ENCODE results near the gene ST6GALNAC6.
"Not testable (repeated sequence)": the region's sequence is repeated elsewhere in the genome, so short reads cannot be mapped to it uniquely, and the experiment has no call there.

Gene ST6GALNAC6

GRCh38 chr9:127841087-127841835 lies 58.1 kb downstream of the ST6GALNAC6 start:
- Histone ChIP-seq H3K9me3 (ENCODE audit: control insufficient read depth in 2 of 2, low read length in 2 of 2) (no peaks in the 10 kb centered on the region), H3K36me3 (ENCODE audit: control insufficient read depth in 2 of 2, insufficient read depth in 2 of 2, low read length in 2 of 2) (no peaks in the 10 kb centered on the region), H3K9ac (ENCODE audit: low read length in 2 of 2) (no peak overlapping the region), H3K4me1 (ENCODE audit: control insufficient read depth, insufficient read depth, low read length) (peaks cover 18% of the 10 kb centered on the region), H3K4me3 (ENCODE audit: low read length in 2 of 2) (no peak overlapping the region), H3K27me3 (ENCODE audit: control insufficient read depth in 1 of 2, insufficient read depth in 2 of 2, low read length in 2 of 2) (no peaks in the 10 kb centered on the region), H3K27ac (ENCODE audit: low read length) (no peak overlapping the region)

DNA sequence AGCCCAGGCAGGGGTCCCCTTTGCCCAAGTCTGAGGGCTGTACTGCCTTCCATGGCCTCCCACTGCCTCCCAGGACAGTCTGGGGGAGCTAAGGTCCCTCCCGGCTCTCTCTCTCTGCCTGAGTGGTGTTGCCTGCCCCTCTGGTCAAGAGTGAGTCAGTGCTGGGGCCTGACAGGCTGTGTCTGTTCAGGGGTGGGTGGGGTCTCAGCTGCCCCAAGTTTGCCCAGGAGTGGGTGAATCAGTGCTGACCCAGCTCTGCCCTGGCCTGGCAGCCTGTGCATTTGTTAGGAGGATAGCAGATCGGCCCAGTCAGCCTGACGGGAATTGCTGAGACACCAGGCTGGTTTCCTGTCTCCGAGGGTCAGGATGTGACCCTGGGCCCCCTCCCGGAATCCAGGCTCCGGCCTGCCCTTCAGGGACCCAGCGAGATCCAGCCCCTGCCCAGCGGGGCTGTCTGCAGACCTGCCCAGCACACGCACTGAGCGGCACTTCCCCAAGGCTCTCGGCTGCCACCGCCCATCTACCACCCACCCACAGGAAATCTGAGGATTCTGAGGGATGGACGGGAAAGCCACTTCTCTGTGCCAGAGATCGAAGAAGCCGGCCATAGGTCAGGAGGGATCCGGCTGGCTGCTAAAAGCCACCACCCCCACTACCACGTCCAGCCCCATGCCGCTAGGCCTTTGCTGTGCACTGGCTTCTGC lies 60.9 kb downstream of the ST6GALNAC6 start:
- H3K36me3 ChIP-seq (ENCODE audit: control insufficient read depth in 2 of 2, insufficient read depth in 2 of 2, low read length in 2 of 2), result no peaks in the 10 kb centered on the region
- H3K27ac ChIP-seq (ENCODE audit: low read length), result peak overlapping the region; percentile 69
- peak overlapping the region in 1 of 2 donors; percentile 32 for H3K9ac ChIP-seq (ENCODE audit: low read length in 2 of 2)
- H3K9me3 ChIP-seq (ENCODE audit: control insufficient read depth in 2 of 2, low read length in 2 of 2), result no peaks in the 10 kb centered on the region
- no peak overlapping the region for H3K4me3 ChIP-seq (ENCODE audit: low read length in 2 of 2)
- H3K4me1 ChIP-seq (ENCODE audit: control insufficient read depth, insufficient read depth, low read length), result peaks cover 27% of the 10 kb centered on the region
- no peaks in the 10 kb centered on the region for H3K27me3 ChIP-seq (ENCODE audit: control insufficient read depth in 1 of 2, insufficient read depth in 2 of 2, low read length in 2 of 2)

- H3K9ac ChIP-seq (ENCODE audit: low read length in 2 of 2), result no peak overlapping the region
- H3K4me1 ChIP-seq (ENCODE audit: control insufficient read depth, insufficient read depth, low read length), result peaks cover 33% of the 10 kb centered on the region
- no peaks in the 10 kb centered on the region for H3K36me3 ChIP-seq (ENCODE audit: control insufficient read depth in 2 of 2, insufficient read depth in 2 of 2, low read length in 2 of 2)
- no peaks in the 10 kb centered on the region for H3K27me3 ChIP-seq (ENCODE audit: control insufficient read depth in 1 of 2, insufficient read depth in 2 of 2, low read length in 2 of 2)
- H3K9me3 ChIP-seq (ENCODE audit: control insufficient read depth in 2 of 2, low read length in 2 of 2), result no peaks in the 10 kb centered on the region
- H3K27ac ChIP-seq (ENCODE audit: low read length), result no peak overlapping the region
- no peak overlapping the region for H3K4me3 ChIP-seq (ENCODE audit: low read length in 2 of 2)
These were observed 62.1 kb downstream of the ST6GALNAC6 start for GRCh38 chr9:127837346-127837745.

DNA sequence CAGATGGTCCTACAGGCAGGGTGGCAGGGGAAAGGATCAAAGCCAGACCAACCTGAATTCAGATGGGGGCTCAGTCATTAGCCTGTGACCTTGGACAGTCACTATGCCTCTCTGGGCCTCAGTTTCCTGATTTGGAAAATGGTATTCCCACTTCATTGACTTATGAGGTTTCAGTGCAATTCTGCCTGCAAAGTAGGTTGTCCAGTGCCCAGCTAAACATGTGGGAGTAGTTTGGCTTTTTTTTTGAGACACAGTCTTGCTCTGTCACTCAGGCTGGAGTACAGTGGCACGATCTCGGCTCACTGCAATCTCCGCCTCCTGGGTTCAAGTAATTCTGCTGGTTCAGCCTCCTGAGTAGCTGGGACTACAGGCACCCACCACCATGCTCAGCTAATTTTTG lies 62.8 kb downstream of the ST6GALNAC6 start:
- H3K27ac ChIP-seq (ENCODE audit: low read length); H3K4me3 ChIP-seq (ENCODE audit: low read length in 2 of 2); H3K36me3 ChIP-seq (ENCODE audit: control insufficient read depth in 2 of 2, insufficient read depth in 2 of 2, low read length in 2 of 2); H3K27me3 ChIP-seq (ENCODE audit: control insufficient read depth in 1 of 2, insufficient read depth in 2 of 2, low read length in 2 of 2); H3K9me3 ChIP-seq (ENCODE audit: control insufficient read depth in 2 of 2, low read length in 2 of 2): not testable (repeated sequence)
- Histone ChIP-seq H3K4me1 (ENCODE audit: control insufficient read depth, insufficient read depth, low read length) (peaks cover 33% of the 10 kb centered on the region), H3K9ac (ENCODE audit: low read length in 2 of 2) (peak overlapping the region in 1 of 2 donors; percentile 51)

- H3K4me3 ChIP-seq (ENCODE audit: low read length in 2 of 2), result no peak overlapping the region
- no peaks in the 10 kb centered on the region for H3K9me3 ChIP-seq (ENCODE audit: control insufficient read depth in 2 of 2, low read length in 2 of 2)
- H3K4me1 ChIP-seq (ENCODE audit: control insufficient read depth, insufficient read depth, low read length), result peaks cover 33% of the 10 kb centered on the region
- no peaks in the 10 kb centered on the region for H3K27me3 ChIP-seq (ENCODE audit: control insufficient read depth in 1 of 2, insufficient read depth in 2 of 2, low read length in 2 of 2)
- H3K9ac ChIP-seq (ENCODE audit: low read length in 2 of 2), result peak overlapping the region in 1 of 2 donors; percentile 51
- peak overlapping the region; percentile 37 for H3K27ac ChIP-seq (ENCODE audit: low read length)
- no peaks in the 10 kb centered on the region for H3K36me3 ChIP-seq (ENCODE audit: control insufficient read depth in 2 of 2, insufficient read depth in 2 of 2, low read length in 2 of 2)
These were observed 63.3 kb downstream of the ST6GALNAC6 start for GRCh38 chr9:127835991-127836516.
